GM18499 (cell line): ENCODE results near the gene UBL4B.

ENCODE experiments used
- ATAC-seq: cut with Tn5 transposase; IDR thresholded peaks from one replicate; pipeline ENCODE4 v1.9.1; 2021; ENCODE audit warnings: moderate number of reproducible peaks; ENCODE audit not compliant: insufficient read depth, unreplicated experiment

Gene UBL4B

DNA sequence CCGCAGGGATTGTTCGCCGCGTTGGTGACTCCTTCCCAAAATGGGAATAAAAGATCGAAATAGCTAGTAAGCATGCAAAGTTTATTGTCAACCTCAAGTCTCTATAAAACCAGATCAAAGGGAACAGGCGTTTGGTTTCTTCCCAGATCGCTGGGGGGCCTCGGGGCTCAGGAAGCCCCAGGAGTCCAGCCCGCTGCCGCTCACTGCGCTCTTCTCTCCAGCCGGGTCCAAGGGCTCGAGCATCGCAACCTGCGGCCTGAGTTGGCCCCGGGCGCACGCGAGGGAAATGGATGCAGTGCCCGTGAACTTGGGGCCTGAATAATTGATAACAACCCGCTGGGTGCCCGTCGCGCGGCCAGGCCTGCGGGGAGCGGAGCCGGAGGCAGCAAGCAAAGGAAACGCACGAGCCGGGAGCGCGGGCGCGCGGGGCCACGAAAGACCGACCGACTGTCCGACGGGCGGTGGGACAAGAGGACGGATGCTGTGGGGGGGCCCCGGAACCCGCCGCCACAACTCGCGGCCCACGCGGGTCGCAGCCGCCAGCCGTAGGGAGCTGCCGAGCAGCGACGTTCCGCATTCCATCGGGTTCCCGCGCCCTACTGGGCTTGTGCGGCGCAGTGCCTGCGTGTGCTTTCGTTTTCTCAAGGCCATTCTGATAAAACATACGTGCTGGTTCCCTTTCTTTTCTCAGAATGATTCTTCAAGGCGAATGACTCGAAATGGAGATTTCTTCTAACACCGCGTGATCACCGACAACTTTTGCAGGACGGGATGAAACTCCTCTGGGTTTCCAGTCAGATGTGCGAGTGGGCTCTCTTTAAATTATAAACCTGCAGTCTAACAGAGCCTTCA is 27.8 kb upstream of the UBL4B start:
- no peak for ATAC-seq

DNA sequence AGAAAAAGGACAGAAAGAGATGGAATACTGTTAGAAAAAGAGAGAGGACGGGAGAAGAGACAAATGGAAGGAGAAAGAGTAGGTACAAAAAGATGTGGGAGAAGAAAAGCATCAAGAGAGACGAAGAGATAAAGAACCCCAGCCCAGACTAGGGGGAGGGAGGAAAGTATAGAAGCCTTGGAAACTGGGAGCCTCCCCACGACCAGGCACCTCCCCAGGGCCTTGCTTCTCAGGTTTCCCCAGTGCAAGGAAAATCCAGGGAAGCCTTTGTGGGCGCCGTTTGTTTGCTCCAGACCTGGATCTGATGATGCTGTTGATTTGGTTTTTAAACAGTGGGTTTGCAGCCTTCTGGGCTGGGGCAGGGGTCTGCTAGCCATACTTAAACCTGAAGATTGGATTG is 26.6 kb upstream of the UBL4B start:
- ATAC-seq, result no peak

DNA sequence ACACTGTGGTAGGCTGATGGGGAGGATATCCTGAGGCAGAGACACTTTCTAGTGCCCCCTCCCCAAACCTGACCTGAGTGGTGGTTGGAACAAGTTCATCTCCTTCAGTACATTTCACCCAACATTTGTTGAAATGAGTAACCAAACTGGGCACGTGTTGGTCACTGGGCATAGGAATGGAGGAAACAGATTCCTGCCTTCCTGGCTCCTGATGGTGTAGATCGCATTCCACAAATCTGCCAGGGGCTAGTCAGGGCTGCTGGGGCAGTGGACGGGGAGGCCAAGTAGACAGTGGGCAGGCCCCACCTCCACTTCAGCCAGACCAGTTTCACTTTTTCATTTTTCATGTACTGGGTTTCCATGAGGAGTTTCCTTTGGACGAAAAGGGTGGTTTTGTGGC is 25.3 kb upstream of the UBL4B start:
- no peak for ATAC-seq

DNA sequence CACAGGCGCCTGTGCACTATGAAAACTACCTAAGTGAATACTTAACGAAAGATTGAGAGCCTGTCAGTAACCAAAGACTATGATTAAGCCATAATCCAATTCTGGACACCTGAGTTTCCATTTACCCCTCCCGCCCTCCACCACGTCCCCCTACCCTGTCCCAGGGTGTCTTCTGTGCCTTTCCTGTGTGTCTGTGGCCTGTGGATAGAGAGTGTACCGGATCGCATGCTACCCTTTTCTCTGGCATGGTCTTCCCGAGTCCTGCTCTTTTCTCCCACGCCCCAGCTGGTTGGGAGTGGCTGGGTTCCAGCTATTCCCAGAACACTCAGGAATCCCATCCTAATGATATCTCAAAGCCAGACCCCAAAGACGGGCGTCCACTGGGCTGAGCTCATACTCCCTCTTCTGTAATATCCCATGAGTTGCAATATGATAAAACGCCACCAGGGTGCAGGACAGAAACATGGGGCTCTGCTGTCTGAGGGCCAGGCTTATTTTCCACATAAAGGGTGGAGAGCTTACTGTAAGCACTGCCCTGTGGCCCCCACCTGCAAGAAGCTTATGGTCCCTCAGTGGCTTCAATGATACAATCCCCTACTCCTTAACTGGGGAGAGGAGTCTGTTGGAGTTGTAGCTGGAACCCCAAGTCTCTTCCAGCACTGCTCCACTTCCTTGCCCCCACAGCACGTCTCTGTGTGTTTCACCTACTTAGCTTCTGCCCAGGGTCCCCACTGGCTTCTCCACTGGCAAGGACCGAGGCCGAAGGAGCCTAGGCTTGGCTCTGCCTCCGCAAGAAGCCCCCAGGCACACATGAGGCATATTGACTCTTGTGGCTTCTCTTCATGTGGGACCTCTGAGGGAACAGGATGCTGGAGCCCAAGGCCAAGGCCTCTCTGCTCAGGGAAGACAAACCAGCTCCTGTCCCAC is 24.2 kb upstream of the UBL4B start:
- ATAC-seq, result no peak

DNA sequence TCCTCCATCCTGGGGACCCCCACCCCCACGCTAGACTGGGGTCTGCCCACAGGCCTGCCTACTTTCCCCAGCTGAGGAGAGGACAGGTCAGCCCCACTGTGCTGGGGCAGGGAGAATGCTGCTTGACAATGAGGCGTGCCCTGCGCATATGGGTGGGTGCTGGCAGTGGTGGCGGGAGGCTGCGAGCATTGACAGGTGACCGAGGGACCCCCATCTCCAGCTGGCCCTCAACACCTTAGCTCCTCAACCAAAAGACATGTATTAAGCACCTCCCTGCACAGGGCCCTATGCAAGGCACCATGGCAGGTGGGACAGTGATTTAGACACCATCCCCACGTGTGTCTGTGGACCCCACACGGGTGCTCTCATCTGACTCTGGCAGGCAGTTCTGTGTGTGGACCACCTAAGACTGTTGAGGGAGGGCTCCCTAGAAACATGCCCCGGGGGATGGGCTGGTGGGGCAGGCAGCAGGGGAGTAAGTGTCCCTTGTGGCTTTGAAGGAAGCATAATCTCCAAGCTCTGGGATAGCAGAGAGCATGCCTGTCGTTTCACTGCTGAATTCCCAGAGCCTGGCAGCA is 23.4 kb upstream of the UBL4B start:
- no peak for ATAC-seq

DNA sequence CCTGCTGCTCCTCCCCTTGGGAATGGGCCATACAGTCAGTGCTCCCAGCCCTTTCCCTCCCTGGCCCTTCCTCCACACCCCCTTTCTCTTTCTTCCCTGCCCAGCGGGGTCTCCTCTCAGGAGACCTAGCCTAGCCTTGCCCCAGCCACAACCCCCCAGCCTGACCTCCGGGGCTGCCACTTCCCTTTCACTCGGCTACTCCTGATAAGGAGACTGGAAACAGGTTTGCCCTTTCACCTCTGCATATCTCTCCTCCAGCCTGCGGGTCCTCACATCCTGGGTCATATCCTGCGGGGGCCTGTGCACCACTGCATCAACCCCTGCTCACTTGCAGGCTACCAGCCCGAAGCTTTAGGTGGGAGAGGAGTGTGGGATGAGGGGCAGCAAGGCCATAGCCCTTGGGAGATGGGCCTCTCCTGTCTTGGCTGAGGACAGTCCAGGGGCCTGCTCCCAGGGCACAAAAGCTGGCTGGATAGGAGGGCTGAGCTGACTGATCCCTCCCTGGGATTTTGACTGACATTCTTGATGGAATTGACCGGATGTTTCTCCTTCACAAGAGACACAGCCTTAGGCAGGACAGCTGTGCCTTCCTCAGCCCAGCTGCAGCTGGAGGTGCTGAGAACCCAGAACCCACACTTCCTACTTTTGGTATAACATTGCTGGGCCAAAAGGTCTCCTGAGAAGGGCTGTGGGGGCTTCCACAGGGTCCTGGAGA is 22.5 kb upstream of the UBL4B start:
- ATAC-seq, result no peak

DNA sequence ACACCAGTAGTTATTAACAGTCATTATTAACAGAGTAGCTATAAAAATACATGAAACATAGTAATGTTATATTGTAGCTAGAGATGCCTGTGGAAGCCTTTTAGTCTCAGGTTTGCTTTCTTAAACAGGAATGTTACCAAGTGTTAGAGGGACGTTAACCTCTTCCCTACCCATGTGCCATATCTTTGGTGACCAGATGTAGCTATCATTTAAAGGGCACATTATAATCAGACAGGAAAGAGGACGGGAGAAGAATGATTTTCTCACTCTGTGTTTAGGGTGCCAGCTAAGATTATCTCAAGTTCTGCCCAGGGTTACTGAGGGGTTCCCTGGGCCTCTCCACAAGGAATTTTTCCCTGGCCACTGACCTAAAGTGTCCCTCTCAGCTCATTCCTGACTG is 20.9 kb upstream of the UBL4B start:
- no peak for ATAC-seq

DNA sequence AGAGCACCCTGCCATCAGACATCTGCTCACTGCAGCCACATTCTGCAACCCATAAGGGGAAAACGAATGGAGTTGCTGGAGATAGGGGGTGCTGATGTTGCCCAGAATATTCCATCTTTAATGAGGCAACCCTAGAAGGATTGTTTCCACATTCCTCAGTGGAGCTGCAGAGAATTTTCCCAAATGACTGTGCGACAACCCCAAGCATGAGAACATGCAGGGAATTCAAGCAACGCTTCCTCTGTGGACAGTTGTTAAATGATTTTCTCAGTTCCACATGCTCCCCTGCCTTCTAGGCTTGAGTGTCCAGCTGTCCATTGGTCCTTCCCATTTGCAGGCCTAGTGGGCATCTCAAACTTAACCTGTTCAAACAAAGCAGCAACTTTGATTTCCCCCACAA is 20.5 kb upstream of the UBL4B start:
- ATAC-seq, result no peak

DNA sequence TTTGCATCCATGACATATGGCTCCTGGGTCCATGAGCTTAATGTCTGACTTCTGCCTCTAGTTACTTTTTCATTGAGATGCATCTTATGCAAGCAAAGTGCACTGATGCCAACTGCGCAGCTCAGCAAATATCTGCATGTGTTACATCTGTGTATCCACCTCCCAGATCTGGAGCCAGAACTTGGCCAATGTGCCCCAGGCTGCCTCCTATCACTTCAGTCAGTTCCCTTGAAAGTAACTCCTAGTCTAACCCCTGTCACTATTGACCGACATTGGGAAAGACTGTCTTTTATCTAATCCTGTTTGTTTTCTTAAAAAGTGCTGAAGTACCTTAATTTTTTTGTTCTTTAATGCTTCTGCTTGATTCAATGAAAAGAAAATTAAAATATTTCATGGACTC is 19.3 kb upstream of the UBL4B start:
- no peak for ATAC-seq

DNA sequence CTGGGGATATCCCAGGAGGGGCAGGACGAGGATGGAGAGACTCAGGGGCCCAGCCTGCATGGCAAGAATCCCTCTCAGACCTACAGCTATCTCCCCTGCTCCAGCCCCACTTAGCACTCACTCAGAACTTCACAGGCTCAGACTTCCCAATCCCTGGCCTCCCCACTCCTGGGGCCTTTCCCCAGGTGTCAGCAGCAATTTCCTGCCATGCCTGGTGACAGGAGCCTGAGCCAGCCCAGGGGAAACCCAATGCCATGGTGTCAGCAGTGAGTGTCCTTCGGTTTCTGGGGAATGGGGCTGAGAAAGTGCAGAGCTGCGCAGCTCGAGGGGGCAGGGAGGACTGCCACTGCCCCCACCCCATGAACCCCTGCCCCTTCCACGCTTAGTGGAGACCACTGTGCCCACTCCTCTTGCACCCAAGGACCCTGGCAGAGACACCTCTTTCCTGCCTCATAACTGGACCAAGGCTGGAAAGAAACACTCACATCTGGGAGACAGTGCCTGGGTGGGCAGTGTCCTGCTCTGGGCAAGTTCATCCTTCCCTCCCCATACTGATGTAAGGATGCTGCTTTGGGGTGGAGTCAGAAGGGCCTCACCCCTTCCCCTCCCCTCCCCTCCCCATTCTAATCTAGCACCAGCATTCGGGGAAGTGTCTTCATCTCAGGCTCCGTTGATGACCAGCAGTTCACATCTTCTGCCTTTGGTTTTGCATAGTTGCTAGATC is 17.1 kb upstream of the UBL4B start:
- ATAC-seq, result no peak

DNA sequence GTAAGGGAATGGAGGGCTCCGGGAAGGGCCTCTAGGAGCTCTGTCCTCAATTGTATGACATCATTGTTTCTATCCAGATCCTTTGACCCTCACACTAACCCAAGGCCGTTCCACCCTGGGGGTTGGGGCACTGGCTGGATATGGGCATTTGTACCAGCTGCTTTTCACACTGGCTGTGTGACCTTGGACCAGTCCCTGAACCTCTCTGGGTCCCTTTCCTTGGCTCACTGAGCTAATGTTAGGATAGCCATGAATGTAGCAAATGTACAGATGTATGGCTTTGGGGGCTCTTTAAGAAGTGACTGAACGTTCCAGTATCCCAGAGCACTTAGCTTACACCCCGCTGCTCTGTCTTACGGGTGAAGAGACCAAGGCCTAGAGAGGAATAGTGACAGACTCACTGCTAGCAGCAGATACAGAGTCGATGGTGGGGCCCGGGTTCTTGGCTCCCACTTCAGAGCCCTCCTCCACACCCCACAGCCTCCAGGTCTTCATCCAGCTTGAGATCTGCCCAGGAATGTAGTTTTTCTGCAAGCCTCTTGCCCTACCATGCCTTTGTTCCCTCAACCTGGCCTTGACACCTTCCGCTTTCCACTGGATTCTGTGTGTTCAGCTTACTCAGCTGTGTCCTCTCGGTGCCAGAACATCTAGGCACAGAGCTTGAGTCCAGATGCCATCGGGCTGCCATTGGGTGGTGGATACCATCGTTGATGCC is 14.6 kb upstream of the UBL4B start:
- no peak for ATAC-seq

DNA sequence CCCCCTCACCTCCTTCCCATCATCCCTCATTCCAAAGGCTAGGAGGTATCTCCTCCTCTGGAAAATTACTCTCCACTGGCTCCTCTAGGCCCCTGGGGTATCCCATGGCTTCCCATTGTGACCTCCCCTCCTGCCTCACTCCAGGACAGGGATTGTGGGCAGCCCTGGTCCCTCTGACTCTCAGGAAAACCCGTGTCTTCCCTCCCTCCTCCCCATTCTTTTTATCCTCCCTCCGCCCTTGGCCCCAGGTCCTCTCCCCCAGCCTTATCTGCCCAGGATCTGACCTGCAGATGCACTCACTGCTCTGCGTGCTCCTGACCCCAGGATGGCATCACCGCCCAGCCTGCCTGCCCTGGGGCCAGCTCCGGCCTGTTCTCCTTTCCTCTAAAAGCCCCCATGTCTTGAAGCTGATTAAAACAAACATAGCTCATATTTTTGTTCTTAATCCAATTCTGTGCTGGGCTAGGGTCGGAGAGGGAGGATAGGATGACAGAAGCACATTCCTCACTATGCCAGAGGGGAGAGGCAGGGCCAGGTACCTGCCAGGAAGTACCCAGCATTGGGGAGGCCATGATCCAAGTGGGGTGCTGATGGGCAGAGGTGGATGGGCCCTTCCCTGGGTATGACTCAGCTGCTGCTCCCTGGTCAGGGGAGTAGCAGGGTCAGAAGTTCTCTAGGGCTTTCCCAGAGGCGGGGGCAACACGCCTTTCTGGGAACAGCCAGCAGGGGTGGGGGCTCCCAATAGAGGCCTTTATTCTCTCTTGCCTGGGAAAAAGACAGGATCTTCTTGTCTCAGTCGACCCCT is 13.8 kb upstream of the UBL4B start:
- ATAC-seq, result no peak

DNA sequence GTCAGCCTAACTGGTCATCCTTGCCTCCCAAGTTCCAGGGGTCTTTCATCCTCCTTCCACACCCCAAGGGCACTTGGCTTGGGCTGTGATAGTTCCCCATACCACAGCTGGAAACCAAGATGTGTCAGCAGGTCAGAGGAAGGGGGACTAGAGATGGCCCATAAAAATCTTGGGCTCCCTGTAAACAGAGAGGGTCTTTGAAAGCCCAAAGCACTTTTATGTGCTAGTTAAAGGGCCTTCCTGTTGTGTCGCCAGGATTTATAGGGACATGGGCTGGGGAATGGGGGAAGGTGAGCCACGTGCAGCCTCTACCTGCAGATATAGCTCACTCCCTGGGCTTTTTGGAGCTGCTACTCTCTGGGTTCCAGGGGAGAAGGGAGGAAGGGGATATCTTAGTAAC is 11.9 kb upstream of the UBL4B start:
- no peak for ATAC-seq

DNA sequence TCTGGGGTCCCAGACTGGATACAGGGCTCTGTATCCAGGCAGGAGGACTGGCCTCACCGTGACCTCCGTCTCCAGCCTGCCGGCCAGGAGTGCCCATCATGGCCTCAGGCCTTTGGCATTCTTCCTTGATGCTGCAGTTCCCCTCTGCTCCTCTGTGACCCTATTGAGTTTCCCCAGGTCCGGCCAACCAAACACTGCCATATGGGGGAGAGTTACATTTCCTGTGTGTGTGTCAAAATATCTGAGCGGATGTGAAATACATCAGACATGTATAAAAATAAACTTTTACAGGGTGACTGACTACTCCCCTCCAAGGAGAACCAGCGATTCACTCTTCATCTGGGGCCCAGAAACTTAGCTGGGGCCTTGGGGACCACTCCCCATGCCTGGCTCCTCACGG is 10.2 kb upstream of the UBL4B start:
- ATAC-seq, result no peak

DNA sequence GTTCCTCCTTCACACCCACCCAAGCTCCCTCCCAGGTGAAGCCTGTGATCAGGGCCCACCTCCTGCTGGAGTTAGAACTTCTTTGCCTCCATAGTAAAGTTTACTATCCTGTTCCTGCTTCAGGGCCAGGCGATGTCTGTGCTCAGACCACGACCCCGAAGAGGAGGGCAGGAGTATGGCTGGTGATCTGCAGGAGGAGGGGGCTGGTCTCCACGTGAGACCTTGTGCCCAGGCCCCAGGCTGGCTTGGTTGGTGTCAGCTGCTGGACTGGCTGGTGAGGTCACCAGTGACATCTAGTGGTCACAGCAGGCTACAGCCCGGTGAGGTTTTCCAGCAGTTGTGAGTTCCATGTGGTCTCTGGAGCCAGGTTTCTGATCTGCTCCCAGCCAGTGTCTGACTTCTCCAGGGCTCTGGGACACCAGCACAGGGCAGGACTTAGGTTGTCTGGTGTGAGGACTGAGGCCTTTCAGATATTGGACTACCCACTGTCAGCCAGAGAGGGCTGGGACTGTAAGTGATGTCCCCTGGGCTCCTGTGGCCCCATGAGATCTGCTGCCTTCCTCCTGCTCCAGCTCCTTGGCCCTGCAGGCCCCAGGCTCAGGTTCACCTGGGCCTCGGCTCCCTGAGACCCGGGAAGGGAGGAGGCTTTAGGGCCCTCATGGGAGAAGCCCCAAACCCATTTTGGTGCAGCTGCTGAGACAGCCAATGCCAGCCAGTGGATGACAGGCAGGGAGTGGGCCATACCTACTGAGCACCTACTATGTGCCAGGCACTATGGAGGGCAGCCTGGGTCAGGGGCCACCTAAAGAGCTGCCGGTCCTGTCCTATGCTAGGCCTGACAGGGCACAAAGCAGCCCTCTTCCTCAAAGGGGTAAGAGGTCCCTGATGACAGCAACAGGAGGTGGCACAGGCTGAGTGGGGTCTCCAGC is 6.0 kb upstream of the UBL4B start:
- ATAC-seq, result no peak

DNA sequence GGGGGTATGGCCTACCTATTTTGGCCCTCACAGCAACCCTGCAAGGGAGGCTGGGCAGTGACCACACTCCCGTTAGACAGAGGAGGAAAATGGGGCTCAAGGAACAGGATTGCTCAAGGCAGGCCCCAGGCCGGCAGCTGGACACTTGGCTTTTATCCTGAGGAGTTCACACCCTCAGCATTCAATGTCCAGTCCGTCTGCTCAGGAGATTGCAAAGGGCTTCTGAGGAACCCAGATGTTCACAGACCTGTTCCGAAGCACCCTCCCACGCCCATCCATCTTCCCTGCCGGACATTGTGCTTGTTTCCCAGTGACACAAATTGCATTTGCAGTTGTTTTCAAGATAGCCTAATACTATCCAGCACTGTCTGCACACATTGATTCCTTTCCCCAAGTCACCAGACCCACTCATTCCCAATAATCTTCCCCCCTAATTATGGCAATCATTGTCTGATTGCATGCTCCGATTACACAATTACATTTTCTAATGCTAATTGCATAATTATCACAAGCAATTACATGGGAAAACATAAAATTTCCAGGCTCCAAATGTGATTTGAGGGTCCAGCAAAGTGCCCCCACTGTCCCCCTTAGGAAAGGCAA is 4.3 kb upstream of the UBL4B start:
- ATAC-seq, result no peak

DNA sequence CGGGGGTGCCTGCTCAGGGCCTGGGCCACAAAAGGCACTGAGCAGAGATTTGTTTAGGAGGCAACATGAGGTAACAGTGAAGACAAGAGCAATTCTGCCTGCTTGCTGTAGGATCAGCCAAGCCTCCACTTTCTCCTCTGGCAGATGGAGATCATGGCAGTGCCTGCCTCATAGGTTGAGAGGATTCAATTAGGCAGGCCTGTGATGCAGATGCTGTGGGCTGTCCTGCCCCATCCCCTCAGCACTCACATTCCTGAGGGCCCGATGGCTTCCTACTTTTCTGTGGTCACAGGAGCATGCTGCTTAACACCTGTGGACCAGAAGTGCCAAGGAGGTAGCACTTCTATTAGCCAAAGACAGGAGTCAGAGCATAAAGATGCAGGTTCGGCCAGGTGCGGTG is 1.2 kb upstream of the UBL4B start:
- ATAC-seq, result no peak
